ENCODE measurements around the gene LYAR.

DNA sequence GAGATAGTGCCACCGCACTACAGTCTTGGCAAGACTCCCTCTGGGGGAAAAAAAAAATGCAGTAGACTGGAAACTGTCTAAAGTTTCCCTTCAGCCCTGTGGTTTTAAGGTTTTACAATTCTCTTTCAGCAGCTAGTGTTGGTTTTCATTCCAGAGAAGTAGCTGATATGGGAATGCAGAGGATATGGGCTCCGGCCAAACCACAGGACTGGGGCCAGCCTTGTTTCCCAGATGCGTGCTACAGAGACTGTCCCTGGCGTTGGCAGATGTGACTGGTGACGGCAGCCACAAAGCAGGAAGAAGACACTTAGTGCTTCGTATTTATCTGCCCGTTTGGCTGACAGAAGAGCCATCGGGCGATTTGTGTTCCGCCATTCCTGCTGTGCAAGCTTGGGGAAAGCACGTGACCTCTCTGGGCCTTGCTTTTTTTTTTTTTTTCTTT is 43.3 kb upstream of the LYAR start:
- no peak for TF ChIP-seq EP300 (IDR thresholded peaks at IDR 0.05)
- no peak for TF ChIP-seq CTCF (IDR thresholded peaks at IDR 0.05)

Data from tibial nerve (tissue), 4 donors.